Large intestine (tissue), 3 donors: ENCODE data around the gene SLC25A5. TPM values are rescaled to one million over a fixed set of nuclear protein-coding genes. Genes with fewer than 3 reads are reported as not detected.
A peak's percentile ranks its signal among the peaks of the same experiment; 100 is the strongest.
"Not testable (repeated sequence)": the region's sequence is repeated elsewhere in the genome, so short reads cannot be mapped to it uniquely, and the experiment has no call there.

ENCODE experiments used
- DNase-seq, 2 donors: peaks; one replicate each; pipeline versions ENCODE4 v3.0.0 to v3.0.0-alpha.2; 2013
- H3K27ac ChIP-seq: one replicate; pipeline ENCODE4 v1.5.1; 2013; ENCODE audit warnings: low read length
- H3K27me3 ChIP-seq: 2 replicates; pipeline ENCODE4 v1.6.1; 2013; ENCODE audit warnings: low read length; ENCODE audit not compliant: control insufficient read depth, insufficient read depth
- H3K36me3 ChIP-seq: 2 replicates; pipeline ENCODE4 v1.6.1; 2013; ENCODE audit warnings: low read length; ENCODE audit not compliant: control insufficient read depth, insufficient read depth
- H3K4me1 ChIP-seq: one replicate; pipeline ENCODE4 v1.6.1; 2013; ENCODE audit warnings: low read length; ENCODE audit not compliant: control insufficient read depth, insufficient read depth
- H3K4me3 ChIP-seq: one replicate; pipeline ENCODE4 v1.5.1; 2013; ENCODE audit warnings: low read length
- H3K9me3 ChIP-seq: one replicate; pipeline ENCODE4 v1.6.1; 2013; ENCODE audit warnings: mild to moderate bottlenecking, low read depth, low read length, moderate library complexity; ENCODE audit not compliant: control insufficient read depth
- WGBS: methylation state at CpG from one replicate; pipeline ENCODE4 v1.1.5; 2013; ENCODE audit warnings: low lambda C conversion rate; ENCODE audit not compliant: insufficient coverage; 5-methylcytosine and 5-hydroxymethylcytosine counted together
- polyA plus RNA-seq: library from polyadenylated mRNA; unstranded; fragments of 120-200 nt; gene quantifications from one replicate; pipeline ENCODE4 v1.2.1, GENCODE V29; 2013

Gene SLC25A5
- polyA plus RNA-seq, 1 donor, result 559 TPM

DNA sequence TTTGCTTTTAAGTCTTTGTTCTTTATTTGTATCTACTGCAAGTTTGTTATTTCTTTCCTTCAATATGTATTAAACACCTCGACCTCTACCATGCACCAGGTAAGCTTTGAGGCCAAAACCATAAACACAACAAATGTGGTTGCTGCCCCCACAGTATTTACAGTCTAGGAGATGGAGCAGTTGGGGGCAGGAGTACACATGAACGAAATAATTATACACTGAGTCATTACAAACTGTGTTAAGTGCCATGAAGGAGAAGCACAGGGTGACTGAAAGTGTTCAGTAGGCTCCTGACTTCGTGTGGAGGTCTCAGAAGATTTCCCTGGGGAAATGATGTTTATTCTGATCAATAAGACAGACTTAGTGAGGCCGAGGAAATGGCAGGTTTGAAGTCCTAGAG, 38.8 kb upstream of the SLC25A5 start:
- DNase-seq, result no peak
- Histone ChIP-seq H3K36me3 (peaks cover 3% of the 10 kb centered on the region), H3K9me3 (no peaks in the 10 kb centered on the region), H3K4me3 (no peak overlapping the region), H3K27ac (no peak overlapping the region), H3K27me3 (no peaks in the 10 kb centered on the region), H3K4me1 (peaks cover 5% of the 10 kb centered on the region)
- no CpG with 5 or more reads among the region's 4 CpGs for WGBS

DNA sequence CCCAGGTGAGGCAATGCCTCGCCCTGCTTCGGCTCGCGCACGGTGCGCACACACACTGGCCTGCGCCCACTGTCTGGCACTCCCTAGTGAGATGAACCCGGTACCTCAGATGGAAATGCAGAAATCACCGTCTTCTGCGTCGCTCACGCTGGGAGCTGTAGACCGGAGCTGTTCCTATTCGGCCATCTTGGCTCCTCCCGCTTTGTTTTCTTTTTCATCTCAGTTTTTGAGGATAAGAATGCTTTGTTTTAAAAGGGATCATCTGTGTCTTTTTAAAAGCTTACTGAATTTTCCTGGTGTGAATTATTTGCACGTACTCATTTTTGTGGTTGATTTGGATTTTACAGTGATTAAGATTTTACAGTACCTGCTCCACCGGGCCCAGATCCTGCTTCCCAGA, 26.9 kb upstream of the SLC25A5 start:
- not testable (repeated sequence) for DNase-seq, H3K9me3 ChIP-seq, H3K4me3 ChIP-seq, H3K27me3 ChIP-seq, H3K36me3 ChIP-seq, H3K4me1 ChIP-seq, H3K27ac ChIP-seq
- WGBS, result no CpG with 5 or more reads among the region's 17 CpGs

DNA sequence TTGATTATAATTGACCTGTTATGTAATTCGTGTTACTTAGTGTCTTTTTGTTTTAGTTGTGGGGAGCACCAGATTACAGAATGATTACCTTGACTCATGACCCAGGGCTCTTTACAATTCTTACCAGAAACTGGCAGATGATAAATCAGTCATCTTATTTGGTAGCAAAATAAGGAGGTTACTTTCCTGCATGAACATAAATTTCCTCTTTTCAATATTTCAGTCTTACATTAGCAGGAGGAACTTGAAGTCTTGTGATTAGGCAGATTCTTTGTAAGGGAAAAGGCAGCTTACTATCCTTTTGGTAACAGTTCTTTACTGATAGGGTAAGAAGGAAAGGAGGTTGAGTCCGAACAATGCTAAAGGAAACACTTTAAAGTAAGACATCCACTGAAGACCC, 26.0 kb upstream of the SLC25A5 start:
- no peaks in the 10 kb centered on the region for H3K9me3 ChIP-seq
- no peak overlapping the region for H3K4me3 ChIP-seq
- no peak overlapping the region for H3K27ac ChIP-seq
- WGBS, result no CpG with 5 or more reads among the region's 2 CpGs
- no peak for DNase-seq
- no peaks in the 10 kb centered on the region for H3K4me1 ChIP-seq
- H3K36me3 ChIP-seq, result no peaks in the 10 kb centered on the region
- H3K27me3 ChIP-seq, result no peaks in the 10 kb centered on the region

DNA sequence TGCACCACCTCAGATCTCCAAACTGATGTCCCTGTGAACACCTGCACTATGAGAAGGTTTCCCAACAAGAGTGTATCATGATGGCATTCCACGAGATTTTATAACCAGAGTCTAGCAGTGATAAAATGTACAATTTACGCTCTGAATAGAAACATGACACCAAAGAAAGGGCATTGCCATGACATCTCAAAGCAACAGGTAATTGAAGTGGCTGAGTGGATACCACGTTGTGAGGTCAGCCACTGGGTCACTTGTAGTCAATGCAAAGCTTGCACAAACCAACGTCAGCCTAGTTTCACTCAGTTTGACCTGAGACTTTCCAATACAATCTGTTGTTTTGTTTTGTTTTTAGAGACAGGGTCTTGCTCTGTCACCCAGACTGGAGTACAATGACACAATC, 15.0 kb upstream of the SLC25A5 start:
- Histone ChIP-seq H3K9me3 (no peaks in the 10 kb centered on the region), H3K27me3 (no peaks in the 10 kb centered on the region), H3K4me1 (peaks cover 9% of the 10 kb centered on the region), H3K27ac (no peak overlapping the region), H3K4me3 (no peak overlapping the region), H3K36me3 (peaks cover 6% of the 10 kb centered on the region)
- no CpG with 5 or more reads among the region's 4 CpGs for WGBS
- DNase-seq, result no peak

DNA sequence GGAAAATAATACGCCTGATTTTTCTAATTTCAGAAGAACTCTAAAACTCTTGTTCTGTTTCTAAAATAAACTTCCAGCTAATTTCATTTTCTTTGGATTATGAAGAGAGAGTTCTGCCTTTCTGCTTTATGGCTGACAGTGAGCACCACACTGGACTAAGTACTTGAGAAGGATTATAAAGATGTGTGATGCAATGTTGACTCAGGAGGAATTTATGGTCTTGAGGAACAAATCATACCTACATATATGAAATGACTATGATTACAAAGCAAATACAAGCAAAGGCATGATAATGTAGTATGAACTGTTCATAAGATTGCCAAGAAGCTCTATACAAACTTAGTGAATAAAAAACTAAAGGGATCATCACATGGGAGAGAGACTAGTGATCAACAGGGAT, 13.0 kb upstream of the SLC25A5 start:
- 100% methylated on average over 1 of the region's 1 CpG for WGBS
- Histone ChIP-seq H3K27me3 (no peaks in the 10 kb centered on the region), H3K36me3 (peaks cover 6% of the 10 kb centered on the region), H3K27ac (peak overlapping the region; percentile 83), H3K9me3 (no peaks in the 10 kb centered on the region), H3K4me1 (peaks cover 9% of the 10 kb centered on the region), H3K4me3 (no peak overlapping the region)
- peak; percentile 61 to 83 for DNase-seq

DNA sequence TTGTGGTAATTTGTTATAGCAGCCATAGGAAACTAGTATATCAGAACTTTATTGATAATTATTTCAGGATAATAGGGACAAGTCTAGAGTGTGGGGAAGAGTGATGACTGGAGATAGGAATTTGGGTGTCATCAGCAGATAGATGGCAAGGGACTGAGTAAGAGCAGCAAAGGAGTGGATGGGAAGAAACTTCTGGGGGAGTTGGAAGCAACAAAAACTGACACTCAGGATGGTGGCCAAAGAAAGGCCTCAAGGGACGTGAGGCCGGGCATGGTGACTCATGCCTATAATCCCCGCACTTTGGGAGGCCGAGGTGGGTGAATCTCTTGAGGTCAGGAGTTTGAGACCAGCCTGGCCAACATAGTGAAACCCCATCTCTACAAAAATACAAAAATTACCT, 9.1 kb upstream of the SLC25A5 start:
- H3K4me1 ChIP-seq, result peaks cover 9% of the 10 kb centered on the region
- H3K27me3 ChIP-seq, result no peaks in the 10 kb centered on the region
- no peaks in the 10 kb centered on the region for H3K9me3 ChIP-seq
- no peaks in the 10 kb centered on the region for H3K36me3 ChIP-seq
- no peak overlapping the region for H3K27ac ChIP-seq
- no peak overlapping the region for H3K4me3 ChIP-seq
- no CpG with 5 or more reads among the region's 4 CpGs for WGBS
- DNase-seq, result no peak

DNA sequence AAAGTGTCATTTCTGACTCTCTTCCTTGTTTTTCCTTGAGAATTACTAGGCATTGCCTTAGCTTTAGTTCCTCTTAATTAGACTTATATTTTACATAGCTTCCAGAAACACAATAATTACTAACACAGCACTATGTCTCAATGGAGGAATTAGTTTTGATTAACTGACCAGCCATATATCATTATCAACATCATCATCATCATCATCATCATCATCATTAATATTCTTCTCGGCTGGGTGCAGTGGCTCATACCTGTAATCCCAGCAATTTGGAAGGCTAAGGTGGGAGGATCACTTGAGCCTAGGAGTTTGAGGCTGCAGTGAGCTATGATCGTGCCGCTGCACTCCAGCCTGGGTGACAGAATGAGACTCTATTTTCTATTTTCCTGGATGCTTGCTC, 2.7 kb upstream of the SLC25A5 start:
- no peak overlapping the region for H3K4me3 ChIP-seq
- peaks cover 12% of the 10 kb centered on the region for H3K4me1 ChIP-seq
- H3K27me3 ChIP-seq, result no peaks in the 10 kb centered on the region
- peaks cover 12% of the 10 kb centered on the region for H3K36me3 ChIP-seq
- no peak for DNase-seq
- no CpG with 5 or more reads among the region's 3 CpGs for WGBS
- no peaks in the 10 kb centered on the region for H3K9me3 ChIP-seq
- no peak overlapping the region for H3K27ac ChIP-seq

DNA sequence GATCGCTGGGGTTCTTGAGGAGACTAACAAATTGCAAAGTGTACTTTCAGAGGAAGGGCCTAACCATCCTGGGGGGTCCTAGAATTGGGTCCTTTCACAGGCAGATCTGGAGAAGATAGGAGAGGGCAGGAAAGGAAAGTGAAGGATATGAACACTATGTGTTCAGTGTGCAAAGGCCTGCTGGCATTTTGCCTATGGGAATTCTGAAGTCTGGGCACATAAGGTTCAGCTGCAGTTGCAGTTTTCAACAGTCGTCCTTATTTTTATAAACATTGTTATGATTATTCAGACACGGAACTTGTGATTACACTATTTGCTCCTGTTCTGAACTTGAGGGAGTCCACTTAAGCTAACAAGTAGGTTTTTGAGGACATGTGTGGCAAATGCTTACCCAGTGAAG, 1.3 kb upstream of the SLC25A5 start:
- Histone ChIP-seq H3K4me1 (peaks cover 12% of the 10 kb centered on the region), H3K27me3 (no peaks in the 10 kb centered on the region), H3K4me3 (no peak overlapping the region), H3K9me3 (no peaks in the 10 kb centered on the region), H3K36me3 (peaks cover 18% of the 10 kb centered on the region), H3K27ac (no peak overlapping the region)
- DNase-seq, result no peak
- WGBS, result no CpG with 5 or more reads among the region's 3 CpGs

DNA sequence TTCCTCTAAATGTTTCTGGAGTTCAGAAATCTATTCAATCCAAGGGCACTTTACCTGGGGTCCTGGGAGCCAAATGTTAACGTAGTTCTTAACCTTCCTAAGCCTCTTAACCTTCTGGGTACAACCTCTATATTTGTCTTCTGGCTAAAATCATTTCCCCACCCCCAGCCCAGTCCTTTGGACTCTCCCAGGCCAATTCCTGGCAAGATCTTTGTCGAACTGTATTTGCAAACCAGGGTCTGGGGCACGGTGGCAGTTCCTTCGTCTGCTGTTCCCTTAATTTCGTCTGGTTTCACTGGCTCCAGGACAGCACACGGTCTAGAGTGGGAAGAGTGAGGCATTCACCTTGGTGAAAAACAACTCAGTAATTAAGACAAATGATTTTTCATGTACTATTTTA, 811 bp upstream of the SLC25A5 start:
- peak overlapping the region; percentile 62 for H3K27ac ChIP-seq
- no peaks in the 10 kb centered on the region for H3K27me3 ChIP-seq
- no peak overlapping the region for H3K4me3 ChIP-seq
- H3K9me3 ChIP-seq, result no peaks in the 10 kb centered on the region
- H3K4me1 ChIP-seq, result peaks cover 12% of the 10 kb centered on the region
- no peak for DNase-seq
- no CpG with 5 or more reads among the region's 6 CpGs for WGBS
- peaks cover 18% of the 10 kb centered on the region for H3K36me3 ChIP-seq

DNA sequence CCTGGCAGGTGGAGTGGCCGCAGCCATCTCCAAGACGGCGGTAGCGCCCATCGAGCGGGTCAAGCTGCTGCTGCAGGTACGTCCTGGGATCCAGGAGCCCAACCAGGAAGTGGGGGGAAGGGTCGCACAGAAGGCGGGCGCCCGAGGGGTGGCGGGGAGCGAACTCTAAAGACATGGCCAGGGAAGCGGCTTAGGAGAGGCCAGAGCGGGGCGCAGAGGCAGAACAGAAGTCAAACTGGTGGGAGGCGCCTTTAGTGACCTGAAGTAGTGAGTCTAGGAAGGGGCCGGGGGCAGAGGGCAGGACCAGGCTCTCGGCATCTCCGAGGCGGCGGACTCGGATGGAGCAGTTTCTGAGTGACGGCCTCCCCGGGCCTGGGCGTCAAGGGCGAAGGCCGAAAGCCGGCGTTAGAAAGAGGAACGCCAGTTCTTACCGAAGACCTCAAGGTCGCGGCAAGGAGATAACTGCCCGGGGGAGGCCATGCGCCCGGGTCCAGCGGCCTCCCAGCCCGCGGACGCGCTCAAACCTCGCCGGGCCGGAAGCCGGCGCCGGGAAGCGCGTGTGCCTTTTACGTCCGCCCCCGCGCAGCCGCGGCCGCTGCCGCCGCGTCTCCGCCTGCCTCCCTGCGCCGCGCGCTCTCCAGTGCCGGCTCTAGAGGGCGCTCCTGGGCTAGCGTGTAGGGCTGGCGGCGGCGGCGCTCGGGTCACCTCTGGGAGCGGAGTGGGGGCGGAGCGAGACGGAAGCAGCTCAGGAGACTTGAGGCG, 488 bp downstream of the SLC25A5 start:
- peak overlapping the region; percentile 88 for H3K27ac ChIP-seq
- no CpG with 5 or more reads among the region's 78 CpGs for WGBS
- peak overlapping the region; percentile 67 for H3K4me3 ChIP-seq
- no peaks in the 10 kb centered on the region for H3K9me3 ChIP-seq
- peaks cover 12% of the 10 kb centered on the region for H3K4me1 ChIP-seq
- H3K36me3 ChIP-seq, result peaks cover 18% of the 10 kb centered on the region
- H3K27me3 ChIP-seq, result no peaks in the 10 kb centered on the region
- peak; percentile 87 to 94 for DNase-seq

DNA sequence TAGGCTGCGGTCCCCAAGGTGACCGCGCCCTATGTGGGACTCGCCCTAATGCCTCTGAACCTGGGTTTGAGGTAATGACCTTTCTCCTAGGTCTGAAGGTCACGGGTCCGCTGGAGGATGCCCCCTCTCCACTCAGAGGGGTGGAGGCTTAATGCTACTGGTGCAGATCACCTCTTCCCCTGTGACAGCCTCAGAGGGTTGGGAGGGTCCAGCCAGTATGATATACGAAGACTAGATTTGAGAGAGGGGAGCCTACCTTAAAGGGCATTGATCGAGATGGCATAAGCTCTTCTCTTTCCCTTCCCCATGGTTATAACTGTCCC, 1.0 kb downstream of the SLC25A5 start:
- Histone ChIP-seq H3K36me3 (peaks cover 18% of the 10 kb centered on the region), H3K4me1 (peaks cover 12% of the 10 kb centered on the region), H3K9me3 (no peaks in the 10 kb centered on the region), H3K27me3 (no peaks in the 10 kb centered on the region), H3K27ac (peak overlapping the region; percentile 82), H3K4me3 (peak overlapping the region; percentile 49)
- no peak for DNase-seq
- no CpG with 5 or more reads among the region's 8 CpGs for WGBS
